GM19351 (cell line): Measurements from ENCODE around the gene EPN3.
A peak's percentile ranks its signal among the peaks of the same experiment; 100 is the strongest.

Source experiments
- ATAC-seq: cut with Tn5 transposase; IDR thresholded peaks from one replicate; pipeline ENCODE4 v1.9.1; 2021; ENCODE audit warnings: mild to moderate bottlenecking, moderate library complexity; ENCODE audit not compliant: unreplicated experiment

The EPN3 gene

DNA sequence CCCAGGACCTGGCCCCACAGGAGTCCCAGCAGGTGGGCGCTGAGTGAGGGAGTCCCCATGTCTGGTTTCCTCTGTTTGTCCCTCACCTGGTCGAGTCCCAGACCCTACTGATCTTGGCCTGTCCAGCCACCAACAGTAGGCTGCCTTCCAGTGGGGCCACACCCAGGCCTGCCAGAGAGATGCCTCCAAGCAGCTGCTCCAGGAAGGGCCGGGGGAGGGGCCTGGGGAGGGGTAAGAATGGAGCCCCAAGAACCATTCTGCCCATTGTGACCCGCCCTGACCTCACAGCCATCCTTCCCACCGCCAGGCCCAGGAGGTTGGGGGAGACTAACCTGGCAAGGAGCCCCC lies 15.2 kb downstream of the EPN3 start:
- no peak for ATAC-seq

DNA sequence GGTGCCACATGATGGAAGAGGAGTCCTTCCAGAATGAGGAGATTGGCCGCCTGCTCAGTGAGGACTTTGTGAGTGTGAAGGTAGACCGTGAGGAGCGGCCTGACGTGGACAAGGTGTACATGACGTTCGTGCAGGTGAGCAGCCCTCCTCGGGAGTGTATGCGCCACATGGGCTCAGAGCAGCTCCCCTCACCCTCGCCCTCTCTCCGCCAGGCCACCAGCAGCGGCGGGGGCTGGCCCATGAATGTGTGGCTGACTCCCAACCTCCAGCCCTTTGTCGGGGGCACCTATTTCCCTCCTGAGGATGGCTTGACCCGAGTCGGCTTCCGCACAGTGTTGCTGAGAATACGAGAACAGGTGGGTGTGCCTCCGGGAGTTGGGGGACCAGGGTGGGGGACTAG lies 16.3 kb downstream of the EPN3 start:
- no peak for ATAC-seq

DNA sequence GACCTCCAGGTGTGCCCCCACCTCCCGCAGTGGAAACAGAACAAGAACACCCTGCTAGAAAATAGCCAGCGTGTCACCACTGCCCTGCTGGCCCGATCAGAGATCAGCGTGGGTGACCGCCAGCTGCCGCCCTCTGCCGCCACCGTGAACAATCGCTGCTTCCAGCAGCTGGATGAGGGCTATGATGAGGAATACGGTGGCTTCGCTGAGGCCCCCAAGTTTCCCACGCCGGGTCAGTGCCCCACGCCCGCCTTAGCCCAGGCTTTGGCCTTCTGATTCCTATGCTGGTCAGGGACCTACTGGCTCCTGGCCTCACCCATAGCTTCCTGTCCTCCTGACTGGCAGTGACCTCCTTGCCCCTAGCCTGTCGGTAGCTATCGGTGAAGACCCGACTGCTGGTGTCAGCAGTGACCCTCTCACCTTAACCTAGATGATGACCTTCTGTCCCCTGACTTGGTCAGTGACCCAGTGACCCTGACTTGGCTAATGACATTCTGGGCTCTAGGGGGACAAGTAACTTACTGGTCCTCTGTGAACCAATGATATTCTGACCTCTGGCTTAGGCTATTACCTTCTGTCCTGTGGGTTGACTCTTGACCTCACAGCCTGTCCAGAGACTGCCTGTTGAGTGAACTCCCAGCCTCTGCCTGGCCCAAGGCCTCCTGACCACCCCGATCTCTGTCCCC lies 16.9 kb downstream of the EPN3 start:
- ATAC-seq: no peak

GRCh38 chr17:50549969-50550368 lies 17.4 kb downstream of the EPN3 start:
- no peak for ATAC-seq

GRCh38 chr17:50550661-50551432 lies 18.3 kb downstream of the EPN3 start:
- no peak for ATAC-seq

DNA sequence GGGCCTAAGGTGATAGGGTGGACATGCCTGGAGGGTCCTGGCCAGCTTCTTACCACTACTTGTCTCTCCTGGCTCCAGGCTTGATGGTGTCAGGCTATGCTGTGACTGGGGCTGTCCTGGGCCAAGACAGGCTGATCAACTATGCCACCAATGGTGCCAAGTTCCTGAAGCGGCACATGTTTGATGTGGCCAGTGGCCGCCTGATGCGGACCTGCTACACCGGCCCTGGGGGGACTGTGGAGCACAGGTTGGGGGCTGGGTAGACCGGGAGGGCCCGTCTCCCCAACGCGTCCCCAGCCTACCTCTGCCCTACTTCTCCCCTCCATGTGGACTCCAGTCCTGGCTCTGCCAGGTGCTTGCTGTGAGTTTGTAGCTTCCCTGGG lies 18.9 kb downstream of the EPN3 start:
- no peak for ATAC-seq

DNA sequence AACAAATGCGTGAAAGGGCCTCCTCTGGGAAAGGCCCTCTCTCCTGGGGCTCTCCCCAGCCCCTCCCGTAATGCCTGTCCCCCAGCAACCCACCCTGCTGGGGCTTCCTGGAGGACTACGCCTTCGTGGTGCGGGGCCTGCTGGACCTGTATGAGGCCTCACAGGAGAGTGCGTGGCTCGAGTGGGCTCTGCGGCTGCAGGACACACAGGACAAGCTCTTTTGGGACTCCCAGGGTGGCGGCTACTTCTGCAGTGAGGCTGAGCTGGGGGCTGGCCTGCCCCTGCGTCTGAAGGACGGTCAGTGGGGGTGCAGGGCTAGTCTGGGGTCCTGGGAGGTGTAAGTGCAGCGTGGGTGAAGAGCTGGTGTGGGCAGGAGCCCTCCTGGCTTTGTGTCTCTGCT lies 19.3 kb downstream of the EPN3 start:
- no peak for ATAC-seq

DNA sequence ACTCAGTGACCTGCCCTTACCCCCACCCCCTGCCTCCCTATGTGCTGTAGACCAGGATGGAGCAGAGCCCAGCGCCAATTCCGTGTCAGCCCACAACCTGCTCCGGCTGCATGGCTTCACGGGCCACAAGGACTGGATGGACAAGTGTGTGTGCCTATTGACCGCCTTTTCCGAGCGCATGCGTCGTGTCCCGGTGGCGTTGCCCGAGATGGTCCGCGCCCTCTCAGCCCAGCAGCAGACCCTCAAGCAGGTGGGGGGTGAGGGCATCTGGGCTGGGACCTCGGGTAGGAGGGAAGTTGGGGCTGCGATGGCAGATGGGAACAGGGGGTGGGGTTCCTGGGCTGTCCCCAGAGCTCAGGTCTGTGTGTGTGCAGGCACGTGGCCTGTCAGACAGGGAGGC lies 21.7 kb downstream of the EPN3 start:
- ATAC-seq: no peak

GRCh38 chr17:50556803-50557202 lies 24.3 kb downstream of the EPN3 start:
- ATAC-seq: no peak

DNA sequence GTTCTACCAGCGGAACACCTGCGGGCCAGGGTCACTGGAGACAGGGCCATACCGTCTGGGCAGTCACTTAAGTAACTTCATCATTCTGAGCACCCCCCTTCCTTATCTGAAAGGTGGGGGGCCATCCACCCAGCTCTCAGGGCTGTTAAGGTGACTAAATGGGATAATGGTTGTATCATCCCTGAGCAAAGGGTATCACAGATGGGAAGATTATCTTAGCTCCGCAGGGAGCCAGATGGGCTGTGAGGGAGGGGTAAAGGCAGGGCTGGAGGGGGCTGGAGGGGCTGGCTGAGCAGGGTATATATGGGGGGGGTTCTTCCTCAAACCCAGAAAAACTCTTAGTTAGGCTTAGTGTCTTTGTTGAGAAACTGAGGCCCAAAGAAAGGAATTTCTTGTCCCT lies 25.1 kb downstream of the EPN3 start:
- no peak for ATAC-seq

- ATAC-seq: no peak
These were observed 25.6 kb downstream of the EPN3 start for GRCh38 chr17:50558091-50558490.

- no peak for ATAC-seq
These were observed 26.0 kb downstream of the EPN3 start for GRCh38 chr17:50558581-50558940.

GRCh38 chr17:50558941-50559614 lies 26.5 kb downstream of the EPN3 start:
- ATAC-seq: no peak

DNA sequence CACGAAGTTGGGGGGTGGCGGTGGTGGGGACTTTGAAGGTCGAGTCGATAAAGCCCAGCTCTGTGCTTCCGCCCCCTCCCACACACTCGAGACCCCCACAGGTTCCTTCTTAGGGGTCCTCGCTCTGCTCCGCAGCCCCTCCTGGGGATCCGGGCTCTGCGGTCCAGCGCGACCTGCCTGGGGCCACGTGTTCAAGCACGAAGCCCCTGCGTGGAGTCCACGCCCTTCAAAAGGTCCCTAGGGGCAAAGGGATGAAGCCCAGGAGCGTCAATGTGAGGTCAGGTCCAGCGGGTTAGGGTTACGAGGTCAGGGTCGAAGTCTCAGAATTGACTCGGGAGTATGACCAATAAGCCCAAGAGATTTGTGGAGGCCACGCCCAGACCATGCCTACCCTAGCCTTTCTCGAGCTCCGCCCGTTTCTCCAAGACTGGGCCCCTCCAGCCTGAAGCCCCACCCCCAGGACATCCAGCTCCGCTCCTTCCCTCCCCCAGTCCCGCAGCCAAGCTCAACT lies 27.2 kb downstream of the EPN3 start:
- ATAC-seq: no peak

DNA sequence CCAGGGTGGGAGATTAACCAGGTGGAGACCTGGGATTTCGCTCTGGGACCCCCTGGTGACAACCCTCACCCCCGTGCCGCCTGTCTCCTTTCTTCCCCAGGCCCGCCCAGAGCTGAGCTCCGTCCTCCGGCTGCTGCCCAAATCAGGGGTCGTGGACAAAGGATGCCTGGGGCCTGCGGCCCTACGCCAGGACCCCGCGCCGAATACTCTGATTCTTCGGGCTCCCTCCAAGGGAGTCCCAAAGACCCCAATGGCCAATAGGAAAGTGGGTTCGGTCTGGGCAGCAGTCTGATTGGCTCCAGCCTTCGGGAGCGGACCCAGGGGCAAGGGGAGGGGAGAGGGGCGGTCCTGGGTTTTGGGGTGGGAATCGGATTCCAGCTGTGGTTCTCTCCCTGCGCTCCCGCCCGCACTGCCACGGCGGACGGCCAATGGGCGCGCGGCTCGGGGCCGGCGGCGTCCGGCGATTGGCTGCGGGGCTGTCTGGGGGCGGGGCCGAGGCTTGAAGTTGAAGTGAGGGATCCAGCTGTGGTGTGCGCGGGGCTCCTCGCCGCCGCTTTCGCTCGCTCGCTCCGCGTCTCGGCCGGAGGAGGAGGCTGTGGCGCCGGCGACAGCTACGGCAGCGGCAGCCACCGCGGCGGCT lies 27.8 kb downstream of the EPN3 start, which contains the start of gene CACNA1G:
Gene CACNA1G, plus strand, starts transcription at position 531 of the 640 bp plus-strand sequence. CDS start 745 bp downstream, outside the sequence.
- peak; percentile 94 for ATAC-seq

DNA sequence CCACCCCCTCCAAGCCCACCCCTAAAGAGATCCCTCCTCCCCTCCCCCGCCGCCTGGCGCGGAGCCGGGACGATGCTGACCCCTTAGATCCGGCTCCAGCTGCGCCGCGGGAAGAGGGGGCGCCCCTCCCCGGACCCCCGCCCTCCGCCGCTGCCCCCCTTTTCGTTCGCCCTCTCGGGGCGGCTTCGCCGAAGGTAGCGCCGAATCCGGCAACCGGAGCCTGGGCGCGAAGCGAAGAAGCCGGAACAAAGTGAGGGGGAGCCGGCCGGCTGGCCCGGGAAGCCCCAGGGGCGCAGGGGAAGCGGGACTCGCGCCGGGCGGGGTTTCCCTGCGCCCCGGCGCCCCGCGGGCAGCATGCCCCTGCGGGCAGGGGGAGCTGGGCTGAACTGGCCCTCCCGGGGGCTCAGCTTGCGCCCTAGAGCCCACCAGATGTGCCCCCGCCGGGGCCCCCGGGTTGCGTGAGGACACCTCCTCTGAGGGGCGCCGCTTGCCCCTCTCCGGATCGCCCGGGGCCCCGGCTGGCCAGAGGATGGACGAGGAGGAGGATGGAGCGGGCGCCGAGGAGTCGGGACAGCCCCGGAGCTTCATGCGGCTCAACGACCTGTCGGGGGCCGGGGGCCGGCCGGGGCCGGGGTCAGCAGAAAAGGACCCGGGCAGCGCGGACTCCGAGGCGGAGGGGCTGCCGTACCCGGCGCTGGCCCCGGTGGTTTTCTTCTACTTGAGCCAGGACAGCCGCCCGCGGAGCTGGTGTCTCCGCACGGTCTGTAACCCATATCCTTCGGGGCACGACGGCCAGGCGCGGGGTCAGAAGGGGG lies 28.6 kb downstream of the EPN3 start:
- ATAC-seq: no peak

DNA sequence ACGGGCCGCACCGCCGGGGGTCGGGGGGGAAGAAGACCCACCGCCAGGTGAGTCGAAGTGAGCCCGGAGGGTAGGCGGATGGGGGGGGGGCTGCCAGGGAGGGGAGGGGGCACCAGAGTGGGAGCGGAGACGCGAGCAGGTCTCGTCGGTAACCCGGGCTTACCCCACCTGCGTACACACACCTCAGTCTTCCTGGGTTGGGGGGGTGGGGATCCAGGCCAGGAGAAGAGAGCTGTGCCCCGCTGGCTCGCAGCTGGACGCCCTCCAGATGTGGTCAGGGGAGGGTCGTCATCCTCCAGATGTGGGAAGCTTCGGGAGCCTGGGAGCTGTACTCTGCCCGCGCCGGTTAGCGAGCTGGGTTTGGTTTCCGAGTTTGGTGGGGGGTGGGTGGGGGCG lies 29.2 kb downstream of the EPN3 start:
- ATAC-seq: no peak

DNA sequence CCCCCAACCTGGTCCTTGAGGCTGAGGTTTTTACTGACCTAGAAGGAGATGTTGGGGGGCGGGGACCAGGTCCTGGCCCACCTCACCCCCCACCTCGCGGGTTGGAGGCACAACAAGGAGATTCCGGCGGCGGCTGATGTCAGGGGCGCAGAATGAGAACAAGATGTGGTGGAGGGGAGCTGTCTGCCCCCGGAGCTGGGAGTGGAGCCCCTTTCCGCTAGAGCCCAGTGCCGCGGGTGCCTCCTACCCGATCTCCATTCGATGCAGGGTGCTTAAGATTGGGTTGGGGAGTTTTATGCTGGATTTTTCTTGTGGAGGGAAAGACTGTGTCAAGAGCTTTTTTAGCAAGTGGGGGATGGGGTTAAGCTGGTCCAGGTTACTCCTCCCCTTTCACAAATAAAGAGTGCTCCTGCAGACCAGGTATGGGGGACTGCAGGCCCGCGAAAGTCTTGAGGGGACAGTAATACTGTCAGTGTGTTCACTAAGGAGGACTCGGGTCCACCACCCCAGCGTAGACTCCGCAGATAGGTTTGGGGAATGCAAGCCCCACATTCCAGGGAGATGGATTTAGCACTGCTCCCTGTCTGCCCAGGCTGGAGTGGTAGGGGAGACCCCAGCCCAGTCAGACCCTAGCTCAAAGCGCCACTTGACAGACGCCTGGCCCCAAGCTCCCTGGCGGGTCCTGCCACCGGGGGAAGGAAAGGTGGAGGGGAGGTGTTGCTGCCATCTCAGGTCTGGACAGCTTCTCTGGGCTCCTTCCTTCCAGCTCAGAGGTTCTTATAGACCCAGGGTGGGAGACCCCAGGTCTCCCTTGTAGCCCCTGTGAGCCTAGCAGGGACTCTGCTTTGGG lies 29.9 kb downstream of the EPN3 start:
- ATAC-seq: no peak

- ATAC-seq: no peak
These were observed 30.6 kb downstream of the EPN3 start for GRCh38 chr17:50563092-50563511.

GRCh38 chr17:50564916-50565315 lies 32.4 kb downstream of the EPN3 start:
- ATAC-seq: no peak
